ENCODE measurements around the gene CD1B. TPM values are rescaled to one million over a fixed set of nuclear protein-coding genes. Genes with fewer than 3 reads are reported as not detected.
"Not testable (repeated sequence)": the region's sequence is repeated elsewhere in the genome, so short reads cannot be mapped to it uniquely, and the experiment has no call there.

The CD1B gene
- total RNA-seq, 1 donor from 2014 or later = not detected

DNA sequence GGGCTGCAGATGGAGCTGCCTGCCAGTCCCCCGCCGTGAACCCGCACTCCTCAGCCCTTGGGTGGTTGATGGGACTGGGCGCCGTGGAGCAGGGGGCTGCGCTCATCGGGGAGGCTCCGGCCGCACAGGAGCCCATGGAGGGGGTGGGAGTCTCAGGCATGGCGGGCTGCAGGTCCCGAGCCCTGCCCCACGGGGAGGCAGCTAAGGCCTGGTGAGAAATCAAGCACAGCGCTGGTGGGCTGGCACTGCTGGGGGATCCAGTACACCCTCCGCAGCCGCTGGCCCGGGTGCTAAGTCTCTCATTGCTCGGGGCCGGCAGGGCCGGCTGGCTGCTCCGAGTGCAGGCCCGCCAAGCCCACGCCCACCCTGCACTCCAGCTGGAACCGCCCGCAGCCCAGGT is 17.6 kb upstream of the CD1B start:
- H3K4me1 Mint-ChIP-seq (ENCODE audit: low read depth); H3K36me3 Mint-ChIP-seq (ENCODE audit: low read depth); H3K4me3 Mint-ChIP-seq; H3K27ac Mint-ChIP-seq; DNase-seq (ENCODE audit: low spot score); intact Hi-C loops (cut with micrococcal nuclease); H3K27me3 Mint-ChIP-seq (ENCODE audit: insufficient read depth); H3K9me3 Mint-ChIP-seq: not testable (repeated sequence)

DNA sequence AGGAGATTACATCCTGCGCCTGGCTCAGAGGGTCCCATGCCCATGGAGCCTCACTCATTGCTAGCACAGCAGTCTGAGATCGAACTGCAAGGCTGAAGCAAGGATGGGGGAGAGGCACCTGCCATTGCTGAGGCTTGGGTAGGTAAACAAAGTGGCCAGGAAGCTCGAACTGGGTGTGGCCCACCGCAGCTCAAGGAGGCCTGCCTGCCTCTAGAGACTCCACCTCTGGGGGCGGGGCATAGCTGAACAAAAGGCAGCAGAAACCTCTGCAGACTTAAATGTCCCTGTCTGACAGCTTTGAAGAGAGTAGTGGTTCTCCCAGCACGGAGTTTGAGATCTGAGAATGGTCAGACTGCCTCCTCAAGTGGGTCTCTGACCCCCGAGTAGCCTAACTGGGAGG is 5.1 kb upstream of the CD1B start:
- H3K27me3 Mint-ChIP-seq (ENCODE audit: insufficient read depth); H3K4me1 Mint-ChIP-seq (ENCODE audit: low read depth); H3K27ac Mint-ChIP-seq; DNase-seq (ENCODE audit: low spot score); H3K4me3 Mint-ChIP-seq; intact Hi-C loops (cut with micrococcal nuclease); H3K9me3 Mint-ChIP-seq; H3K36me3 Mint-ChIP-seq (ENCODE audit: low read depth): not testable (repeated sequence)

DNA sequence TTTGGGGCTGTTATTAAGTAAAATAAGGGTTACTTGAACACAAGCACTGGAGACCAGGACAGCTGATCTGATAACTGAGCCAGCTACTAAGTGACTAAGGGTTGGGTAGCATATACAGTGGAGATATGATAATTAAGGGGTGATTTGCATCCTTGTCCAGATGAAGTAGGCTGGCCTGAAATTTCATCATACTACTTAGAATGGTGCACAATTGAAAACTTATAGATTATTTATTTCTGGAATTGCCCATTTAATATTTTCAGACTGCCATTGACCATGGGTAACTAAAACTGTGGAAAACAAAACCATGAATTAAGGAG is 3.8 kb upstream of the CD1B start:
- no peak for DNase-seq (ENCODE audit: low spot score)
- Mint-ChIP-seq H3K27me3 (ENCODE audit: insufficient read depth) (no peaks in the 10 kb centered on the region), H3K9me3 (peaks cover 5% of the 10 kb centered on the region), H3K4me3 (no peak overlapping the region), H3K4me1 (ENCODE audit: low read depth) (peaks cover 9% of the 10 kb centered on the region), H3K36me3 (ENCODE audit: low read depth) (no peaks in the 10 kb centered on the region), H3K27ac (no peak overlapping the region)
- intact Hi-C loops (cut with micrococcal nuclease) = no loop called here

DNA sequence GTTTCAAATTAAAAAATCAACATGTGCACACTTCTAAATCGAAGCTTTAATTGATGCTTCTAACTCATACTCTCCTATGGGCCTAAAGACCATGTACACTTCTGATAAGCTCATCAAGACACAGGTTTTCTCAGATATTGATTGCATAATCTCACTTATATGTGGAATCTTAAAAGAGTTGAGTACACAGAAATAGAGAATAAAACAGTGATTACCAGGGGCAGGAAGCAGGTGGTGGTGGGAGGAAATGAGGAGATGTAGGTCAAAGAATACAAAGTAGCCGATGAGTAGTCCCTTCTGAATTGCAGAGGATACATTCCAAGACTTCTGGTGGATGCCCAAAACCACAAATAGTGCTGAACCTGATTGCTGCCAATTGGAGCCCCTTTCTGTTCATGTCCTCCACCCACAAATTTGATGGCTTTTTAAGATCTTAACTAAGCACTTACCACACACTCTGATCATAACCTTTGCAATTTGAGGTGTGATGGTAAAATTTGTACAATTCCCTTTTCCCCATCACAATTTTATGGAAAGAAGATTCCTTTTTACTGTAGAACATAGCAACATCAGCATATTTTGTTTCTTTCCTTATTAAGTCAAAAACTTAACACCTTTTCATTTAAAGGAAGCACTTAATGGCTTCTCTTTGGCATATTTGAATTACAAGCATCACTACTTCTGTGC is 3.3 kb upstream of the CD1B start:
- H3K4me1 Mint-ChIP-seq (ENCODE audit: low read depth) = peaks cover 9% of the 10 kb centered on the region
- no peak for DNase-seq (ENCODE audit: low spot score)
- peaks cover 5% of the 10 kb centered on the region for H3K9me3 Mint-ChIP-seq
- H3K4me3 Mint-ChIP-seq = no peak overlapping the region
- no peaks in the 10 kb centered on the region for H3K27me3 Mint-ChIP-seq (ENCODE audit: insufficient read depth)
- intact Hi-C loops (cut with micrococcal nuclease) = loop anchor here (5.0 kb wide), 1 partner anchor 663 kb away; no protein-coding TSS in a partner anchor
- no peak overlapping the region for H3K27ac Mint-ChIP-seq
- no peaks in the 10 kb centered on the region for H3K36me3 Mint-ChIP-seq (ENCODE audit: low read depth)

DNA sequence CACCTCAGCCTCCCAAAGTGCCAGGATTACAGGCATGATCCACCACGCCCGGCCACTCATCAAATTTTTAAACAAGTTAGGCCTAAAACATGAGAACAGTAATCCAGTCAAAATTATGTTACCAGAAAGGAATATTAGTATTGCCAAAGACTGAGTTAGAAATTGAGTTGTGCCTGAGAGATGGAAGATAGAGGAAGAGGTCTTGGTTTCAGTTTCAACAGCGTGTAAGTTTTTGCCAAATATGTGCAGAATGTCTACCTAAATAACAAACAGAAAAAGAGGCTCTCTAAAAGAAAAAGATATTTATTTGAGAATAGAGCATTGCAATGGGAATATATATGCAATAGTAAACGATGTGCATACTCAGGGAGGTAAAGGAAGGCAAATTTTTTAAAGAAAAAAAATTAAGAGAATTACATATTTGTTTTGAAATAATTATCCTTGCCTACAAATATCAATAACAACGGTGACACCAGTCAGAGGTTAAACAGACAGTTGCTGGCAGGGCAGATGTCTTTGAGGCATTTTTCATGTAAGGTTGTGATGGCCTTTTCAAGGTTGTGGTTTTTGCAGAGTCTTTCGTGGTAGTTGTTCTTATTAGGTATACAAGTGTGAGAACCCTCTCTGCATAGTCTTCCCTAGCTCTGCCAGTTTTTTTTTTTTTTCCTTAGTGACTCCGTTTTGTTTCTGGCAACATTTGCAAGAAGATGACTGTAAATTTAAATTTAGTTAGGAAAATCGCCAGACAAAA is 2.2 kb upstream of the CD1B start:
- no peak overlapping the region for H3K4me3 Mint-ChIP-seq
- H3K27ac Mint-ChIP-seq = no peak overlapping the region
- H3K9me3 Mint-ChIP-seq = peaks cover under 1% of the 10 kb centered on the region
- intact Hi-C loops (cut with micrococcal nuclease) = loop anchor here (1.0 to 5.0 kb wide), 2 partner anchors 47 to 664 kb away; no protein-coding TSS in a partner anchor
- peaks cover 9% of the 10 kb centered on the region for H3K4me1 Mint-ChIP-seq (ENCODE audit: low read depth)
- no peaks in the 10 kb centered on the region for H3K36me3 Mint-ChIP-seq (ENCODE audit: low read depth)
- DNase-seq (ENCODE audit: low spot score) = no peak
- no peaks in the 10 kb centered on the region for H3K27me3 Mint-ChIP-seq (ENCODE audit: insufficient read depth)

DNA sequence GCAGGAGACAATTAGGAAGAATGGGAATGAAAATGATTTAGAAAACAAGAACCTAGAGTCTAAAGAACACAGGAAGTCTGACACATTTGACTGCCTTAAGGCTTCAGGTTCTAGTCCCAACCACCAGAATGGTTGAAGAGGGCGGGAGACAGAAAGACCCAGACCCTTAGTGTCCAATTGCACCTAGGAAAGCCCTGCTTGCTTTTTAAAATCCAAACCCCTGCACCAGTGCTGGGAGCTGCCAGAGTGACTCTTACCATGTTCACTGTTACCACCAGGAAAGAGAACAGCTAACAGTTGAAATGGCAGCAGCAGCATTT is 265 bp downstream of the CD1B start:
- no peaks in the 10 kb centered on the region for H3K9me3 Mint-ChIP-seq
- no peak overlapping the region for H3K4me3 Mint-ChIP-seq
- intact Hi-C loops (cut with micrococcal nuclease) = loop anchor here (5.0 kb wide), 1 partner anchor 666 kb away; no protein-coding TSS in a partner anchor
- no peaks in the 10 kb centered on the region for H3K36me3 Mint-ChIP-seq (ENCODE audit: low read depth)
- H3K27ac Mint-ChIP-seq = no peak overlapping the region
- no peak for DNase-seq (ENCODE audit: low spot score)
- H3K4me1 Mint-ChIP-seq (ENCODE audit: low read depth) = peaks cover 9% of the 10 kb centered on the region
- peaks cover 2% of the 10 kb centered on the region for H3K27me3 Mint-ChIP-seq (ENCODE audit: insufficient read depth)

DNA sequence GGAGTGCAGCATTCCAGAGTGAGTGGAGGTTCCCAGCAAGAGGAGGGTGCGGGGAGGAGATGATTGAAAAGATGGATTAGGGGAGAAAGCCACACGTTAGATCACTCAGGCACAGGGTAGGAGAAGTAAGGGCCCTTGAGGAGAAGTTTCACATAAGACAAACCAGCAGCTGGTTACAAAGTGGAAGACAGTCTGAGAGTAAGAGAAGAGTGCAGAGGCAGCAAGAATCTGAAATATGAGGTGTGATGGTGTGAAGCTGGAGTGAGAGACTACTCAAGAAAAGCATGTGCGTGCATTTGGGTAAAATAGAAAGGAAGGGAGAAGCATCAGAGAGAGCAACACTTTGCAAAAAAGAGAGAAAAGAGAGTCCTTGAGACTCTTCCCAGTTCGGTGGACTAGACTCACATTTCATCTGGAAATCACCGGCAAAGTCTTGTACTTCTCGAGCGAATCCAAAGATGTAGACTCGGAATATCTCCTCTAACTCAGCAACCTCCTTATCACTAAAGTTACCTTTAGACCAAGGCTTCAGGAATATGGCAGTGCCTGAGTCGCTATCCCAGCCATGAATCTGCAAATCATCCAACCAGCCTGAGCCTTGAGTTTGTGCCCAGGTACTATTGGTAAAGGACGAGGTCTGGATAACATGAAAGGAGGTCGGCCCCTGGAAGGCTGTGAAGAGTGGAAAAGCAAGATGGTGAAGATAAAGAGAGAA is 783 bp downstream of the CD1B start:
- Mint-ChIP-seq H3K36me3 (ENCODE audit: low read depth) (no peaks in the 10 kb centered on the region), H3K27ac (no peak overlapping the region), H3K4me1 (ENCODE audit: low read depth) (peaks cover 9% of the 10 kb centered on the region), H3K9me3 (no peaks in the 10 kb centered on the region), H3K27me3 (ENCODE audit: insufficient read depth) (peaks cover 2% of the 10 kb centered on the region), H3K4me3 (no peak overlapping the region)
- intact Hi-C loops (cut with micrococcal nuclease) = loop anchor here (5.0 kb wide), 1 partner anchor 667 kb away; no protein-coding TSS in a partner anchor
- DNase-seq (ENCODE audit: low spot score) = no peak

DNA sequence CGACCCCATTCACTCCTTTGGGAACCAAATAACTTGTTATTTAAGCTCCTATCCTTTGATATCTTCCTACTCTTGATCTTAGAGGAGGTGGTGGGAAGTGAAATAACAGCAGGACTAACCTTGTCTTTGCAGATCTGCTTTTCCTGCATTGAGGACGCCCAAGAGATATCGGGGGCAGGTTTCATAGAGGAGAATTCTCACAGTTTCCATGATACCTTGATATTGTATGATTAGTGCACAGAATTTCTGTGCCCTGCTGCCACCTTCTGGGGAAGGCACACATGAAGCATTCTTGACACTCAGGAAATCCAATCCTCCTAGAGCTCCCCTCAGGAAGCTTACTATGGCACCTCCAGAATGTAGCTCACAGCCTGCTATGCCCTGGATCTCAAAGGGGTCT is 1.6 kb downstream of the CD1B start:
- no peak for DNase-seq (ENCODE audit: low spot score)
- Mint-ChIP-seq H3K4me1 (ENCODE audit: low read depth) (peaks cover 9% of the 10 kb centered on the region), H3K27ac (no peak overlapping the region), H3K36me3 (ENCODE audit: low read depth) (no peaks in the 10 kb centered on the region), H3K27me3 (ENCODE audit: insufficient read depth) (peaks cover 2% of the 10 kb centered on the region), H3K9me3 (no peaks in the 10 kb centered on the region), H3K4me3 (no peak overlapping the region)
- intact Hi-C loops (cut with micrococcal nuclease) = loop anchor here (5.0 kb wide), 1 partner anchor 668 kb away; no protein-coding TSS in a partner anchor

DNA sequence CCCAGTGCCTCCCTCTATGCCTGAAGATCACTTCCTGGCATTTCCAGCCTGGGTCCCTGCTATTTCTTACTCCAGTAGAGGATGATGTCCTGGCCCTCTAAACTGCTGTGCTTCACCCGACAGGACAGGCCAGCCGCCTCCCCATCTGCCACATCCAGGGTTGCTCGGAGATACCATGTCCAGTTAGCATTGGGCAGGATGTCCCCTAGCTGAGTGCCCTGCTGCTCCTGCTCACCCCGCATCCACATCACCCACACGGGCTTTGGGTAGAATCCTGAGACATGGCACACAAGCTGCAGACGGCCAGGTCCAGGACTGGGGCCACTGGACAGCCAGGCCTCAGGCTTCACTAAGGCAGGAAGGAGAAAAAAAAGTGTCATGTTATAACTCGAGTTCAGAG is 2.0 kb downstream of the CD1B start:
- intact Hi-C loops (cut with micrococcal nuclease) = no loop called here
- H3K36me3 Mint-ChIP-seq (ENCODE audit: low read depth) = no peaks in the 10 kb centered on the region
- no peak overlapping the region for H3K4me3 Mint-ChIP-seq
- peaks cover 9% of the 10 kb centered on the region for H3K4me1 Mint-ChIP-seq (ENCODE audit: low read depth)
- H3K27ac Mint-ChIP-seq = no peak overlapping the region
- no peaks in the 10 kb centered on the region for H3K9me3 Mint-ChIP-seq
- H3K27me3 Mint-ChIP-seq (ENCODE audit: insufficient read depth) = peaks cover 2% of the 10 kb centered on the region
- no peak for DNase-seq (ENCODE audit: low spot score)

DNA sequence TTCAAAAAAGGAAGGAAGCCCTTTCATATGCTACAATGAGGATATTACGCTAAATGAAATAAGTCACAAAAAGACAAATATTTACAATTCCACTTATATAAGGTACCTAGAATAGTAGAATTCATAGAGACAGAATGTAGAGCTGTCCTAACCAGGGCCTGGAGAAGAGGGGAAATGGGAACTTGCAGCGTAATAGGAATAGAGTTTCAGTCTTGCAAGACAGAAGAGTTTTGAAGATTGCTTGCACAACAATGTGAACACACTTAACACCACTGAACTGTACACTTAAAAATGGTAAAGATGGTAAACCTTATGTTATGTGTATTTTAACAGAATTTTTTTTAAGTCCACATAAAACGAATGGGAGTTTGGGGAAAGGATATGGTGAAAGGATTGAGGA is 2.9 kb downstream of the CD1B start:
- intact Hi-C loops (cut with micrococcal nuclease) = no loop called here
- Mint-ChIP-seq H3K9me3 (no peaks in the 10 kb centered on the region), H3K4me1 (ENCODE audit: low read depth) (peaks cover 3% of the 10 kb centered on the region), H3K4me3 (no peak overlapping the region), H3K27me3 (ENCODE audit: insufficient read depth) (peaks cover 4% of the 10 kb centered on the region), H3K36me3 (ENCODE audit: low read depth) (no peaks in the 10 kb centered on the region), H3K27ac (no peak overlapping the region)
- DNase-seq (ENCODE audit: low spot score) = no peak

DNA sequence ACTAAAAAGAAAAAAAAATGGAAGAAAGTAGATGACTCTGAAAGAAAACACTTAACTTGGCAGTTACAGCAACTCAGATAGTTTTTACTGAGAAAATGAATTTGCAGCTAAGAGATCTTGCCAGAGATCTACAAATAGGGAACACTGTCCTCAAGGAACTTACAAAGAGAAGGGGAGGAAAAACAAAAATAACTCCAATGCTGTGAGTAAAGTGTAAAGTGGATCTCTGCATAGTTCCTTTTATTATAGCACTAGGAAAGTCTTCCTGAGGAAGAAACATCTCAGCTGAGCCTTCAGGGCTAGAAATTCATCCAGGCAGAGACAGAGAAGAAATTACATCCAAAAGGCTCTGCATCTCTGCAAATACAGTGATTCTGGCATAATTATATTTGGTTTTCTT is 3.9 kb downstream of the CD1B start:
- H3K4me1 Mint-ChIP-seq (ENCODE audit: low read depth) = no peaks in the 10 kb centered on the region
- H3K36me3 Mint-ChIP-seq (ENCODE audit: low read depth) = no peaks in the 10 kb centered on the region
- no peak overlapping the region for H3K27ac Mint-ChIP-seq
- peaks cover 4% of the 10 kb centered on the region for H3K27me3 Mint-ChIP-seq (ENCODE audit: insufficient read depth)
- H3K9me3 Mint-ChIP-seq = peaks cover 3% of the 10 kb centered on the region
- no peak for DNase-seq (ENCODE audit: low spot score)
- intact Hi-C loops (cut with micrococcal nuclease) = no loop called here
- no peak overlapping the region for H3K4me3 Mint-ChIP-seq

DNA sequence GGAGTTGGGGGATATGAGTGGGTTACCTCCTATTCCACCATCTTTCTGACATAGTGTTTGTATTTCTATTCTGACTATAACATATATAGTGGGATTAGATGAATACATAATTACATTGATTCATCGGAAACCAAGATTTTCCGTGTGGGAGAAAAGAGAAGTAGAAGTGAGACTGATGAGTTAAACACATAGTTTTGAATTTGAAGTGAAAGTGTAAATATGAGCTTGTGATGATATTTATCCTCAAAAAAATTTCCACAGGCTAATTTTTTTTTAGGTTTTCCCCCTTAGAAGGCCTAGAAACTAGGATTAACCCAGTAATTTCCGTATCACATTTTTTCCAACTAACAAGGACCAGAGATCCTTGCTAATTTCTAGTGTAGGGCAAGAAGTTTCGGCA is 6.9 kb downstream of the CD1B start:
- peaks cover 6% of the 10 kb centered on the region for H3K27me3 Mint-ChIP-seq (ENCODE audit: insufficient read depth)
- peaks cover 3% of the 10 kb centered on the region for H3K9me3 Mint-ChIP-seq
- no peak overlapping the region for H3K27ac Mint-ChIP-seq
- H3K4me1 Mint-ChIP-seq (ENCODE audit: low read depth) = no peaks in the 10 kb centered on the region
- intact Hi-C loops (cut with micrococcal nuclease) = no loop called here
- no peak for DNase-seq (ENCODE audit: low spot score)
- H3K4me3 Mint-ChIP-seq = no peak overlapping the region
- H3K36me3 Mint-ChIP-seq (ENCODE audit: low read depth) = no peaks in the 10 kb centered on the region

DNA sequence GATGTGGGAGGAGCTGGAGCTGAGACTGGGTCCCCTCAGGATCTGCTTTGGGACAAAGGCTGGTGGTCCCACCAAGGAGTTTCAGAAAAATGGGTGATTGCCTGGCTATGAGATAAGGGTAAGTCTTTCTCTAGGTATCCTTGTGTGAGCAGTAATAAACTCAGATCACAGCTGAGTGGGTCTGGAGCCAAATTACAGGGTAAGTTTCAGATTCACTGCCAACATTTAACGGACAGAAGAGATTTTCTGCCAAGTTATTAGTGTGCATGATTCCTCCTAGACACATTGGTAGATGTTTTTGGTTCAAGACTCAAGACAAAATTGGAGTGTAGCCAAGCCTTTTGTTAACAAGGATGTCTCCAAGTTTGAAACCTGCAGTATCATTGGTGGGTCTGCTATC is 7.5 kb downstream of the CD1B start:
- Mint-ChIP-seq H3K9me3 (peaks cover 3% of the 10 kb centered on the region), H3K36me3 (ENCODE audit: low read depth) (no peaks in the 10 kb centered on the region), H3K27ac (no peak overlapping the region), H3K27me3 (ENCODE audit: insufficient read depth) (peaks cover 6% of the 10 kb centered on the region), H3K4me3 (no peak overlapping the region), H3K4me1 (ENCODE audit: low read depth) (no peaks in the 10 kb centered on the region)
- DNase-seq (ENCODE audit: low spot score) = no peak
- intact Hi-C loops (cut with micrococcal nuclease) = no loop called here

Measured in activated T-helper 1 cell treated with anti-CD3 and anti-CD28 coated beads, Interleukin-12 subunit alpha, Interleukin-12 subunit beta, Interleukin-2, Interleukin-4 antibody, amounts not matched to agents 30 ng/mL and 10 ng/mL and 1 ng/mL, durations not matched to agents 14 hours and 24 hours and 36 hours (primary cell).